Measurements from ENCODE around the gene SPATA20.

DNA sequence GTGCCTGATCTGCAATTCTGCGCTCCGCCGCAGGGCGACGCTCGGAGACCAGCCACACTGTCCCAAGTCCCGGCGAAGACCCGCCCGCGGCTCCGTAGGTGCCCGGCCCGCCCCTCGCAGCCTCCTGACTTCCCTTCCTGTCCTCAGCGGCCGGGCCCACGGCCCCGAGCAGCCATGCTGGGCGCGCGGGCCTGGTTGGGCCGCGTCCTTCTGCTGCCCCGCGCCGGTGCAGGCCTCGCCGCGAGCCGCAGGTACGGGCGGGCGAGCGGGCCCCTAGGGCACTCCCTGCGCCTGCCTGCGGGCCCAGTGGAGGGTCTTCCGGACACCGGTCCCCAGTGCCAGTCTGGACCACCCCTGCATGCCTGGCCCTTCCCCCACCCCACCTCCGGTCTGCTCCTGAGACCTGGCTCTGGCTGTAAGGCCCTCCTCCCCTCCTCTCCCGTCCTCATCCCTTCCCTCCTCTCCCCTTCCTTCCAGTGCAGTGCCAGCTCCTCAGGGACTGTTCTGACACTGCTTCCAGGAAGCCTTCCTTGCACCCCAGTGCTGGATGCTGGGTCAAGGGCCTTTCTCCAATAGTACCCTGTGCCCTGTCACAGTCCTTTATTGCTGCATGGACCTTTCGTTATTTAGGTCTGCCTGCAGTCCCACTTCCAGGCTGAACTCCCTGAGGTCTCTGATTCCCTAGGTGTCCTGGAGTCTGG, at the start of gene SPATA20:
- TF ChIP-seq, protein P1, sequence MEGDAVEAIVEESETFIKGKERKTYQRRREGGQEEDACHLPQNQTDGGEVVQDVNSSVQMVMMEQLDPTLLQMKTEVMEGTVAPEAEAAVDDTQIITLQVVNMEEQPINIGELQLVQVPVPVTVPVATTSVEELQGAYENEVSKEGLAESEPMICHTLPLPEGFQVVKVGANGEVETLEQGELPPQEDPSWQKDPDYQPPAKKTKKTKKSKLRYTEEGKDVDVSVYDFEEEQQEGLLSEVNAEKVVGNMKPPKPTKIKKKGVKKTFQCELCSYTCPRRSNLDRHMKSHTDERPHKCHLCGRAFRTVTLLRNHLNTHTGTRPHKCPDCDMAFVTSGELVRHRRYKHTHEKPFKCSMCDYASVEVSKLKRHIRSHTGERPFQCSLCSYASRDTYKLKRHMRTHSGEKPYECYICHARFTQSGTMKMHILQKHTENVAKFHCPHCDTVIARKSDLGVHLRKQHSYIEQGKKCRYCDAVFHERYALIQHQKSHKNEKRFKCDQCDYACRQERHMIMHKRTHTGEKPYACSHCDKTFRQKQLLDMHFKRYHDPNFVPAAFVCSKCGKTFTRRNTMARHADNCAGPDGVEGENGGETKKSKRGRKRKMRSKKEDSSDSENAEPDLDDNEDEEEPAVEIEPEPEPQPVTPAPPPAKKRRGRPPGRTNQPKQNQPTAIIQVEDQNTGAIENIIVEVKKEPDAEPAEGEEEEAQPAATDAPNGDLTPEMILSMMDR (IDR thresholded peaks at IDR 0.05), result peak; percentile 98
- TF ChIP-seq ZFX (IDR thresholded peaks at IDR 0.05; ENCODE audit: borderline replicate concordance), result no peak
